GM21390 (cell line): ENCODE results near the gene LCLAT1.
"Not testable (repeated sequence)": the region's sequence is repeated elsewhere in the genome, so short reads cannot be mapped to it uniquely, and the experiment has no call there.

Experiments
- ATAC-seq: cut with Tn5 transposase; IDR thresholded peaks from one replicate; pipeline ENCODE4 v1.9.1; 2021; ENCODE audit not compliant: unreplicated experiment

Gene LCLAT1

DNA sequence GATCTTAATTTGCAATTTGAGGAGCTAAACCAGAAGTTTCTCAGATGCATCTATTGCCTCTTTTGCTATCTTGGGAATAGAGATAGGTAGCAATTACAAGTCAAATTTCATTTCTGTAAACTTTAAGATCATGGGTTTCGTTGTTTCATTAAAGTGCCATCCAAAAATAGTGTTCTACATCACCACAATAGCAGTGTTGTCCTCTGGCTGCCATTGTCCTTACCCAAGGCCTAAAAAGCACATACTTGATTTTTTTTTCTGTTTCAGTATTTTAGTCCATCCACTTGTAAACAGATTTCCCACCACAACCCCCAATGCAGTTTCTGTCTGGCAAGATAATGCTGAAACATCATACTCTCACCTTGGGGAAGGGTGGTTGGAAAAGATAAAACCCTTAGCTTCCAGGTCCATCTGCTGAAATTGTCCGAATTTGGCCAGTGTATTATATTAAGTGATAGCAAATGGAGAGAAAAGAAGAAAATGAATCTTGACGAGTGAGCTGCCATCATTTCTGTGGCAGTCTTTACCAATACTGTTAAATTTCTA is 136.2 kb downstream of the LCLAT1 start:
- no peak for ATAC-seq

DNA sequence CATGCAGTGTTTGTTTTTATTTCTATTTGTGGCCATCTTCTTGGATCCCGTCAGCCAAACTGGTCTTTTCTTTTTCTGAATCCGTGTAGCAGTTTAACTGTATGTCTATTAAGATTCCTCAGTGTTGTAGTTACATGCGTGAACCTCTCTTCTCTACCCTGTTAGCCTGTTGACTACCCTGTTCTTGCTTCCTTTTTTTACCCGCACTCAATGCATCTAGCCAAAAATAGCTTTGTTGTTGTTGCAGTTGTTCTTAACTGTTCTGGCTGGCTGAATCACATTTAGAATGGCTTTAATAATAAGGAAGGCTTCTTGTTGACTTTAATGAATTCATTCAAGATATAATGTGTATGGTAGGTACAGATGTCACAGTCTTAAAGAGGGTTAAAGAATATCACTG is 137.1 kb downstream of the LCLAT1 start:
- ATAC-seq = peak; percentile 84

DNA sequence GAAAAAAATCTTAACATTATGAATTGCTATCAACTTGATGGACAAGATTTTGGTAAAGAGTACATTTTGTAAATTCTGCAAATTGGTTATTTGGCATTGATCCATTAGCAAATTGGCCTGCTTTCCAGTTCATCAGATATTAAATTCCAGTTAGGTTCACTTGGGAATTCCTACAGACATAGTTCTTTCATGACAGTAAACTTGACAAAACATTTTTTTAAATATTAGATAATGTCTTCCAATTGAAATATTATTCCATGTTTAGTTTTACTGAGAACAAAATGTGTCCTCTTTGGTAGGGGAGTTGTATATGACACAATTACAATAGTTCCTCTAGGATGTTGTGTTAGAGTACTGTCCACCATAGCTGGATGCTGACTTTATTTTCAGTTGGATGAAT is 141.9 kb downstream of the LCLAT1 start:
- ATAC-seq = no peak

DNA sequence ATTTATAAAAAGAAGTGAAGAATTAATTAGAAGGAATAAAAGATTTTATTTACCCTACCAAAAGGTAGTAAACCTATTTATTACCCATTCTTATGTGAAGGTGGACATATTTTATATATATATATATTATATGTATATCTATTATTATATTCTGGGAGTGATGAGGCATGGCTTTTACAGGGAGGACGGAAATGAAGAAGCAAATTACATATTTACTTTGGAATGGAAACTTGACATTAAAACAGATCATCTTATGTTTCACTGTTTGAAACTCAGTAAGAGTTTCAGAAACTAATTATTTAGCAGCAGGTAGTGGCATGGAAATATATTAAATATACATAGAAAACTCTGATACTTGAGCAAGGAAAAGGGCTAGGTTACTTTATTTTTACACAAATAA is 143.4 kb downstream of the LCLAT1 start:
- no peak for ATAC-seq

DNA sequence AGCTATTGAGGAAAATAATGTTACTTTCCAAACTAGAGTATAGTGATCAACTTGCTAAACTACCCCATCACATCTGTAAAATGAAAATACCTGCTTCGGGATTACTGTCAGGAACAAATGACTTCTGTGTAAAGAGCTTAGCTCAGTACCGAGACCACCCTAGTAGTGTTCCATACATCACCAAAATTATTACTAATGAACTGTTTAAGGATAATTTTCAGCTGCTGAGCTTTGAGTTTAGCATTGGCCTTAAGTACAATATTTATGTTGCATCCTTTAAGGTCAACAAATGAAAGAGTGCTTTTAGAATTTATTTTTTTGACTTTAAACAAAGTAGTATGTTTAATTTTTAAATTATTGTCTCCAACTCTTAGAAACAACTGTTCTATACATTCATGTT is 144.1 kb downstream of the LCLAT1 start:
- no peak for ATAC-seq

DNA sequence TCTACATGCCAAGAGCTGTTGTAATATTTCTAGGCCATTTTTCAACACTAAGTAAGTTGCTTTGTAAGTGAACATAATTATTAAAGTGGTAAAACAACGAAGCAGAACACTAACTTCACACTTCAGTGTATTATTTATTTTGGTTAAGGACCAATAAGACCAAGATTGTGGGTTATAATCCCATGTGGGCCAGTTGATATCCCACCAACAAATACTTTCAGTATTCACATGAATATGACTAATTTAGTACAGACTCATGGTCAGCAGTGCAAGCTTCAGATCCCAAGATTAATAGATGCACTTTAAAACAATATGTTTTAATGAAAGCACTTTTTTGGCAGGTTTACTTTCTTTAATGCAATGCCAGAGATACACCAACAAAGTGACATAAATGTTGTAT is 154.3 kb downstream of the LCLAT1 start:
- no peak for ATAC-seq

DNA sequence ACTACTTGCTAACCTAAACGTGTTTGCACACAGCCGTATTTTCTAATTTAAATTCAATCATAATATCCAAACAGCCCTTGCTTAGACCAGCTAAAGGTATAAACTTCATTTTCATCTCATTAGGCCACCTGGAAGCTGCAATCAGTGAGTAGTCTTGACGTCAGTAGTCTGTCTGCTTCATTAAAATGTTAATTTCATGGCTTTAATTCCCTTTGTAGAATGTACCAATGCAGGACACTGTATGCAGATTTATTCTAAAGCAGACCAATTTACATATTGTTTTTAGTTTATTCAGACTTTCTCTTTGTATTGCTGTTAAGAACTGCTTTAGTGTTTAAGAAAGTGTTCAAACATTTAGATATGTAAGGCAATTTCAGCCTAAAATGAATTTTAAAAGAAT is 158.2 kb downstream of the LCLAT1 start:
- ATAC-seq = no peak

DNA sequence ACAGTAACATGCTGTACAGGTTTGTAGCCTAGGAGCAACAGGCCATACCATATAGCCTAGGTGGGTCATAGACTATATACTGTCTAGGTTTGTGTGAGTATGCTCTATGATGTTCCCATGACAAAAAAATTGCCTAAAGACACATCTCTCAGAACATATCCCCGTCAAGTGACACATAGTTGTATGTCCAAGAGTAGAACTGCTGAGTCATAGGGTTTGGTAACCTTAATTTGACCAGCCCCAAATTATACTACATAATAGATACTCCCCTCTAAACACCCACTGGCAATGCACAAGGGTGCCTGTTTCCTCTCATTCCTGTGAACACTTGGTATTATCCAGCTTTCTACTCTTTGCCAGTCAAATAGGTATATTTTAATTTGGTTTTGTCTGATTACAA is 161.6 kb downstream of the LCLAT1 start:
- no peak for ATAC-seq

DNA sequence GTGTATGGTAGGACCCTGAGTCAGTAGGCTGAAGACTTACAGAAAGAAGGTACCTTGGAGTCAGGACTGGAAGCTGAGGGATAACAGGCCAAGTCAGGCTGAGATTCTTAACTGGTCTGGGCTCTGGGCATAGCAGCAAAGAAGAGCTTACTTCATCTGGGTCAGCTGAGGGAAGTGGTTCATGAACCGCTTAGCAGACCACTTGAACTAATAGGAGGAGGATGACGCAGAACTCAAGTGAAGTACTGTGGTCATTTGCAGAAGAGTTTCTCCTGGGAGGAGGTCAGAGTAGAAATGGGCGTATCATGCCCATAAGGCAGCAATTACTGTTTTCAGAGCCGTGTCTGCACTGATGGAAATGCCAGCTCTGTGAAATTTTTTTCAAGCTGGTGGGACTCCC is 164.5 kb downstream of the LCLAT1 start:
- ATAC-seq = no peak

DNA sequence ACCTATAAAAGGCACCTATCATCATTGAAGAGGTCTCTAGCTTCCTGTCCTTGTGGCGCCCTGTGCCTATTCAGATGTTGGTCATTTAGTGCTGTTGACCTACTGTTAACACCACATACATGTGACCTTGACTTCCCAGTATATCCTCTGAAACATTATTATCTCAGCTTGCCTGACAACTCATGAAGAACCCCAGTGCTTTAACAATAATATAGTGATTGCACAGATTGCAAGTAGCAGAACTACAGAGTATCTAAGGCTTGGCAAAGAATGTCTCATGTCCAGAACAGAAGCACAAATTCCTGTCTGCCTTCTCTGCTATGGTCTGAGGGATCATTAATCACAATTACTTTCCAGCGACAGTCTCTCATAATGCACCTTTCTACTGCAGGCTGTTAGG is 165.3 kb downstream of the LCLAT1 start:
- ATAC-seq = no peak

DNA sequence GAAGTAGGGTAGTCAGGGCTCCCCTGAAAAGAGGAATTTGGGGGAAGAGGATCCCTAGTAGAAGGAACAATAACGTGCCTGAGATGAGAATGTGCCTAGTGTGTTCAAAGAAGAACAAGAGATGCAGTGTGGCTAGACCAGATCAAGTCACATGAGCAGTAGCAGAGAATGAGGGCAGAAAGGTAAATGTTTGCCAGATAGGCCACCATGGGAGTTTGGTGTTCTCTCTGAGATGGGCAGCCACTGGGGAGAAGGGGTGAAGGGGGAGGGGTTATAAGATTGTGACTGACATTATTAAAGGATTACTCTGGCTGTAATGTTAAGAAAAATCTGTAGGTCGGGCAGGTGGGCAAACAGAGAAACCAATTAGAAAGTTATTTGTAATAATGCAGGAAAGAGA is 166.0 kb downstream of the LCLAT1 start:
- no peak for ATAC-seq

DNA sequence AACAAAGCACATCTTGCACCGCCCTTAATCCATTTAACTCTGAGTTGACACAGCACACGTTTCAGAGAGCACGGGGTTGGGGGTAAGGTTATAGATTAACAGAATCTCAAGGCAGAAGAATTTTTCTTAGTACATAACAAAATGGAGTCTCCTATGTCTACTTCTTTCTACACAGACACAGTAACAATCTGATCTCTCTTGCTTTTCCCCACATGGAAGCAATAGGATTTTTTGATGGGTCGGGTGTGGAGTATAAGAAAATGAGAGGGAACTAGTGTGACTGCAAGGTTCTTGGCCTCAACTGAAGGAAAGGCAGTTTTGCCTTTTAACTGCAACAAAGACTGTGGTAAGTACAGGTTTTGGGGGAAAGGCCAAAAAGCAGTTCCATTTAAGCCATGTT is 167.2 kb downstream of the LCLAT1 start:
- not testable (repeated sequence) for ATAC-seq

DNA sequence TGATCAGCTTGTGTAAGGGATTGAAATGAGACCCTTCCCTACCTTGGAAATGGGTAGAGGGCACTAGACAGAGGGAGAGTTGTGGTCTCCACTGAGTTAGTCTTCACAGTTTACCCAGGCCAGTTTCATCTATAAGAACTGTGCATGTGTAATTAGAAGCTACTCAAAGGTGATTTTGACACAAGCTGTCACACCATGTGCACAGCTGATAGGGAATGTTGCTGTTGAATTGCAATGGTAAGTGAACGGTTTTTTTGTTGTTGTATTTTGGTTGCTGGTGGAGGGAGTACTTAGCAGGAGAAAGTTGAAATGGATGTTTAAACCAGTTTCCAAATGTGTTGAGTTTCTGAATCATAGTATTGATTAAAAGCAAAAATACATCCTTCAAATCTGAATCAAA is 168.9 kb downstream of the LCLAT1 start:
- ATAC-seq = no peak

DNA sequence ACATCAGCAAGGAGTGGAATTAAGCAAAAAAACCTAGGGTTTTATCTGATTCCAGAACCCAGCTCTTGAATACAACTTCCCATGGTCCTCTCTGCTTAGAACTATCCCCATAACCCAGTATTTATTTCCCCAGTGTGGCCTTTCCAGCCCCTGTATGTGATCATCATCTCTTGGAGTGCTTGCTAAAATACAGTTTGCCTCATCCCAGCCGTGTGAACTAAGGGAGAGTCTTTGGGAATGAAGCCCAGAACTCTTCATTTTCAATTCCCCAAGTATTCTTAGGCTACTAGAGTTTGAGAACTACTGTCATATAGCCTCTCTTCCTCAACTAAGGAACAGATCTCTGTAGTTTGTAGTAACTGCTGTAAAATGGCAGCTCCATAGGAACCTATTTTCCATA is 173.1 kb downstream of the LCLAT1 start:
- no peak for ATAC-seq

DNA sequence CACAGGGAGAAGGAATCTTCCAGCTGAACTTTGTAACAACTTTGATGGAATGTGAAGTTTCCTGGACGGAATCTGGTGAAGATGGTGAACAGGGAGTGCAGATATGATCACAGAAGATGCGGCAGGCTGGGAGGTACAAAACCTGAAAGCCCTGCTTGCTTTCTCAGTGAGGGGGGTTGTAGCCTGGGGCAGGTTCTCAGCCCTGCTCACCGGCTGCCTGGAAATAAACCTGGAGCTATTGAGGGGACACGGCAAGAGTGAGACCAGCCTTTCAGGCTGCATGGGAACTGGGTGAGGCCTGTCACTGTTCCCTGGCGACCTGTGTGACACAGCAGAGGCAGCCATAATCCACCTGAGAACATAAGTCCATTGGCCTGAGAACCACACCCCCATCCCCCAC is 174.8 kb downstream of the LCLAT1 start:
- ATAC-seq = no peak

DNA sequence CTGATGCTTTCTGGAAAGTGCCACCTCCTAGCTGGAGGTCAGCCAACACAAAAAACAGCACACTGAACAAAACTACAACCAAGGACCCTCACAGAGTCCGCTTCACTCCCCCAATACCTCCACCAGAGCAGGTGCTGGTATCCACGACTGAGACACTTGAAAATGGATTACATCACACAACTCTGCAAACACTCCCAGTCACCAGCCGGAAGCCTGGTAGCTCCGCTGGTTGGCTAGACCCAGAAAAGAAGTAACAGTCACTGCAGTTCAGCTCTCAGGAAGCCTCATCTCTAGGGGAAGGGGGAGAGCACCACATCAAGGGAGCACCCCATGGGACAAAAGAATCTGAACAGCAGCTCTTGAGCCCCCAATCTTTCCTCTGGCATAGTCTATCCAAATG is 175.4 kb downstream of the LCLAT1 start:
- ATAC-seq = no peak

DNA sequence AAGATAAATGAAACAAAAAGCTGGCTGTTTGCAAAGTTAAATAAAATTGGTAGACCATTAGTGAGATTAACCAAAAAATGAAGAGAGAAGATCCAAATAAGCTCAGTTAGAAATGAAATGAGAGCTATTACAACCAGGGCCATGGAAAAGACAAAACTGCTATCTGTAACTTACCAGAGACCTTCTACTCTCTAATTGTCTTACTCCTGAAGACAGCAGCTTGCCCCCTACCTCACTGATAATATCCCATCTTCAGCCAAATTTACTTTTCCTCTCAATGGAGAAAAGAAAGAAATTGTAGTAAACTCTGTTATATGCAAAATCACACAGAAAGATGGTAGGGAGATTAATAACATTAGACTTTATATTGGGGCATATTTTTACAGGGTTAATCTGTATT is 178.2 kb downstream of the LCLAT1 start:
- ATAC-seq = no peak

DNA sequence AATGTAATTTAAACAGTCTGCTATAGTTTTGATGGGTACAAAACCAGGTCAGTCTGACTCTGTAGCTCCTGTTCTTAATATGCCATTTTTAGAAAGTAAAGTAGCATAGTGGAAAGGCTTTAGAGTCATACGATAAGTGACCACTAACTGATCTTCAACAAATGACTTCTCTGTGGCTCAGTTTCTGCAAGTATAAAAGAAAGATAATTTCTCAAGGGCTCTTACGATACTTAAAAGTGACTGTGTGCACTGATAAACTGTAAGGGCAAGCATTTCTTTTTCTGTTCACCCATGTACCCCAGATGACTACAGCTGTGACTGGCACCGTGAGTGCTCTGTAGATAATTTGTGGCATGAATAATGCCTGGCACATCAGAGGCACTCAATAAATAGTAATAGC is 178.7 kb downstream of the LCLAT1 start:
- ATAC-seq = no peak

DNA sequence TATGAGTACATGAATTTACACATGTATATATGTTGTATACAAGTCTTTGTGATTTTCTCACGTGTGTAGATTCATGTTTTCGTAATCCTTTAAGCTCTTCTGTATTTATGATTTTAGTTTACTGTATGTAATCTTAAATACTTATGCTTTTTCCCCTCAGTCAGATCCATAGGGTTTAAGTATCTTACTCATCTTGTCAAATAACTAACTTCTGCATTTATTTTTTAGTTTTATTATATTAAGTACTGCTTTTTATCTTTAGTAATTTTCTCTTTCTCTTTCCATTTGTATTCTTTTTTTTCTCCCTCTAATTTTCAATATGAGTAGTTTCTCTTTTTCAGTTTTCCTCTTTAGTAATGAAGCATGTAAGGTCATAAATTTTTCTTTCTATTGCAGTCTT is 179.4 kb downstream of the LCLAT1 start:
- ATAC-seq = no peak

DNA sequence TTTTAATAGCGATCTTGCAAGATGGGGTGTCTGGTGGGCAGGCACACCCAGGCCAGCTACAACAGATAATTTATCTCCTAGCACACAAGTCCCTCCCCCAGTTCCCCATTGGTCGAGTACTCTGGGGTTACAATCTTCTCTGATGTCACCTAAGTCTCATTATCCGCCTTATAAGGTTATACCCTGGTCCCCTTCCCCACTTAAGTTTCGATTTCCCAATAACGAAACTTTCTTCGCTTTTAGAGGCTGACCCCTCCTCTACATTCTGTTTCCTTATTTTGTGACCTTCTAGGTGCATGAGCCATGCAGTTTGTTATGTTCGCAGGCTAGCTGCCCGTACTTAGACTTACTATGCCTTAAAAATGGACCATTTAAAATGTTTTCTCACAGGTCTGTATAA is 180.1 kb downstream of the LCLAT1 start:
- ATAC-seq = no peak

DNA sequence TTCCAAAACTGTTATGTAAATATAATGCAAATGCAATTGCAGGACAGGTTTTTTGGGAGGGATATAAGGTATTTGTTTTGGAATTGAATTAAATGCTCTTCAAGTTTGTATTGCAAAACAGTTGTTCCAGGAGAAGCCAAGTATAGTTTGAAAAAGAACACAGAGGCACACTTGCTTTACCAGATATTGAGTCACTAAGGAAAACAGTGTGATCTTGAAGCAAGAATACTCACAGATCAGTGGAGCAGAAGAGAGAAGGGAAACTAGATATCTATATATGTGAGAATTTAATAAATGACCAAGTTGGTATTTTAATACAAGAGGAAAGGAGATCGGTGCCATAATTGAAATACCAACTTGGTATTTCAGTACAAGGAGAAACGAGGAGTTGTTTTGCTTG is 181.3 kb downstream of the LCLAT1 start:
- no peak for ATAC-seq

DNA sequence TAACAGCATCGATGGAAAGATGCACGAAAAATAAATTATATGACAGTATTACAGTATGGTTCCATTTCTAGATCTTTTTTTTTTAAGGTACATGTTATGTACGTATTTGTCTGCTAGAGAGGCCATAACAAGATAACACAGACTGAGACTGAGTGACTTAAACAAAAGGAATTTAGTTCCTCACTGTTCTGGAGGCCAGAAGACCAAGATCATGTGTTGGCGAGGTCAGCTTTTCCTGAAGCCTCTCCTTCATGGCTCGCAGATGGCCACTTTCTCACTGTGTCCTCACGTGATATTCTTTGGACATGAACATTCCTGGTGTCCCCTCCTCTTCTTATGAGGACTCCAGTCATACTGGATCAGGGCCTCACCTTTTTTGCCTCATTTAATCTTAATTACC is 182.8 kb downstream of the LCLAT1 start:
- ATAC-seq = no peak

DNA sequence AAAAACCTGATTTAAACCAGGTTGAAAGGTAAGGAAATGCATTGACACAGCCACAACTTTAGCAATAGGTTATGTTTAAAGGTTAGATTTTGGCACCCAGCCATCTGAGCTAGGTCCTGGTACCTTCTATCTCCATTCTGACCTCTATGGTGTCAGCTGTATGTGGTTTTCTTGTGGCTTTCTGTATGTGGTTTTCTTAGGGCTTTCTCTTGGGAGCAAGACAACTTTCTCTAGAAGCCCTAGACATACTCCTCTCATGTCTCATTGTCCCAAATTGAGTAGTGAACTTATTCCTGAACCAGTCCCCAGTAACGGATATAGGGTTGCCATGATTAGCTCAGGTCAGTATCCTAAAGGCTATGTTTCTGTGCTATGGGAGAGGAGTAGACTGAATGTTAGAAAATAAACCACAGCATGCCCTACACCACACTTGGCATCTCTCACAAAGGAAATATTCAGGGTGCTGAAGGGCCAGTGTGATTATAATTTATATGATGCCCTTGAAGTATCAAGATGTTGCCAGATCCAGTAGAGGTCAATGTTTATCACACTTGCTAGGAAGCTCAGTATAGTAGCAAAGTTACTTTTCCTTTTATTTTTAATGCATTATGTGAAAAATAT is 184.1 kb downstream of the LCLAT1 start:
- peak; percentile 75 for ATAC-seq
